NCI-H1105 (cell line): ENCODE measurements around the gene MAD1L1.
"Not testable (repeated sequence)": the region's sequence is repeated elsewhere in the genome, so short reads cannot be mapped to it uniquely, and the experiment has no call there.

Experiments used
- DNase-seq: peaks from one replicate; lab custom pipeline; 2025; lab: John Stamatoyannopoulos, UW

Gene MAD1L1

GRCh38 chr7:1942243-1942940 is 290.4 kb downstream of the MAD1L1 start:
- DNase-seq, result no peak

- no peak for DNase-seq
Observed at GRCh38 chr7:1941464-1942242, 291.1 kb downstream of the MAD1L1 start.

- no peak for DNase-seq
Observed at GRCh38 chr7:1940863-1941262, 291.9 kb downstream of the MAD1L1 start.

- no peak for DNase-seq
Observed at GRCh38 chr7:1940402-1940786, 292.4 kb downstream of the MAD1L1 start.

- no peak for DNase-seq
Observed at GRCh38 chr7:1939434-1940401, 293.0 kb downstream of the MAD1L1 start.

- no peak for DNase-seq
Observed at GRCh38 chr7:1938788-1939433, 293.8 kb downstream of the MAD1L1 start.

- DNase-seq, result no peak
Observed at GRCh38 chr7:1937252-1937605, 295.5 kb downstream of the MAD1L1 start.

GRCh38 chr7:1936531-1937251 is 296.1 kb downstream of the MAD1L1 start:
- no peak for DNase-seq

- no peak for DNase-seq
Observed at GRCh38 chr7:1936006-1936310, 296.8 kb downstream of the MAD1L1 start.

GRCh38 chr7:1935176-1936005 is 297.4 kb downstream of the MAD1L1 start:
- no peak for DNase-seq

- DNase-seq, result no peak
Observed at GRCh38 chr7:1934756-1935155, 298.0 kb downstream of the MAD1L1 start.

- DNase-seq, result no peak
Observed at GRCh38 chr7:1934017-1934416, 298.7 kb downstream of the MAD1L1 start.

GRCh38 chr7:1933066-1933750 is 299.5 kb downstream of the MAD1L1 start:
- no peak for DNase-seq

- no peak for DNase-seq
Observed at GRCh38 chr7:1931951-1932270, 300.8 kb downstream of the MAD1L1 start.

- DNase-seq, result no peak
Observed at GRCh38 chr7:1931256-1931950, 301.3 kb downstream of the MAD1L1 start.

GRCh38 chr7:1930381-1931065 is 302.2 kb downstream of the MAD1L1 start:
- DNase-seq, result no peak

- DNase-seq, result not testable (repeated sequence)
Observed at GRCh38 chr7:1929349-1929925, 303.3 kb downstream of the MAD1L1 start.

- DNase-seq, result no peak
Observed at GRCh38 chr7:1928645-1929348, 303.9 kb downstream of the MAD1L1 start.
